Measurements from ENCODE around the gene NCMAP.
"Not testable (repeated sequence)": the region's sequence is repeated elsewhere in the genome, so short reads cannot be mapped to it uniquely, and the experiment has no call there.

Gene NCMAP

DNA sequence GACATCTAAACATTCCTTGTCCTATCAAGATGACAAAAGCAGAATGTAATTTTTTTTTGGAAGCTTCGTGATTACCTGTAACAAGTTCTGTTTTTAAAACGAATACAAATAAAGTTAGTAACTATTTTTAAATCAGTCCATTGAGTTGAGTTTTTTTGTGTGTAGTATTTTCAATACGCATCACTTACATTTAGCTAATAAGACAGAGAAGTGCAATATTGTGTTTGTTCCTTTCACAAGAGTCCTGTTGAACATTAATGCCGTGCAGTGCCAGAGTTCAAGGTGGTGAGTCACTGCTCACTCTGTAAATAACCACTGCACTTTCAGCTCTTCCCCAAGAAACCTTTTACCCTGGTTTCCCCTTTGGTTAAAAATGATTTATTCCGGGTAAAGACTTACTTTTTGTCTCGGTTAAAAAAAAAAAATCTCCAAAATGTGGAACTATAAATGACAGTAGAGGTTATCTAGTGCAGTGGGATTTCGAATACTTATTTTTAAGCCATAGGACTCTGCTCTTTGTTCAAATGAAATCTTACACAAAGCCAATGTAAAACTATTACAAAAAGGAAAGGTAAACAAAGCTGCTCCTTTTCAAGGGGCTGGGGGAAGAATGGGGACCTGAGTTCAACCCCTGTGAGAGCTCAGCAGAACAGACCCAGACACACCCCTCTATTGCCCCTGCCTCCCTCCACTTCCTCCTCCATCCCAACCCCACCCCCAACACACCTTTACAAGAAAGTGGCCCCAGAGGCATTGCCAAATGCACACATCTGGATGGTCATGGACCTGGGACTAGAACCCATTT is 14.8 kb upstream of the NCMAP start:
- intact Hi-C loops (cut with DNase I) = no loop called here
- no peak for DNase-seq

GRCh38 chr1:24541711-24542346 is 14.1 kb upstream of the NCMAP start:
- peak in 3 of 10 donors; percentile 54 to 87 (median 58) for DNase-seq
- intact Hi-C loops (cut with DNase I) = loop anchor here (2.0 kb wide), 1 partner anchor 93 kb away; no protein-coding TSS in a partner anchor

DNA sequence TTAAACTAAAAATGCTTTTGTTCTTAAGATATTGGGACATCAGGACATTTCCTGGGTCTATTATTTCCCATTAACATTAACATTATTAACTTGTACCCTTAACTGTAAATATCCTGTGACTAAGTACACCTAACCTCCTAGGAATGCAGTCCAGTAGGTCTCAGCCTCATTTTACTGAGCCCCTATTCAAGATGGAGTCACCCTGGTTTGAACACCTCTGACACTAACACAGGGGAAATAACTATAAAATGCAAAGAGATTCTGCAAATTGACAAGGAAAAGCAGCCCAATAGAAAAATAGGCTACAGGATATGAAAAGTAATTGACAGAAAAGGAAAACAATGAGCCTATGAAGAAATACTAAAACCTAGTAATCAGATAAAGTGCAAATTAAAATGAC is 11.6 kb upstream of the NCMAP start:
- DNase-seq = no peak
- intact Hi-C loops (cut with DNase I) = no loop called here

- no peak for DNase-seq
- intact Hi-C loops (cut with DNase I) = no loop called here
These were observed 10.2 kb upstream of the NCMAP start for GRCh38 chr1:24545662-24546061.

DNA sequence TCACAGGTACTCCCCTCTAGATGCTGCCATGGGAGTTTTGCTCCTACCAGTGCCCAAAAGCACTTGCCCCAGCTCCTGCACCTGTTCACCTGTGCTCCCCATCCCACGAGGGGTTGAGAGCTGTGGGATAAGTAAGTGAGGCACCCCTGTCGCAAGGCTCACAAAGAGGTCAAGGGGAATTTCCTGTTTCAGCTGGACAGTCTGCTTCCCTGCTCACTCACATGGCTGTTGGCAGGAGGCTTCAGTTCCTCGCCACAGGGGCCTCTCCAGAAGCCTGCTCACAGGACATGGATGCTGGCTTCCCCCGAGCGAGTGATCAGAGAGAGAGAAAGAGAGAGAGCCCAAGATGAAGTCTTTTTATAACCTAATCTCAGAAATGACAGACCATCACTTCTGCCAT is 8.7 kb upstream of the NCMAP start:
- peak in 1 of 10 donors; percentile 28 for DNase-seq
- intact Hi-C loops (cut with DNase I) = no loop called here

- intact Hi-C loops (cut with DNase I) = no loop called here
- no peak for DNase-seq
These were observed 7.8 kb upstream of the NCMAP start for GRCh38 chr1:24548070-24548469.

DNA sequence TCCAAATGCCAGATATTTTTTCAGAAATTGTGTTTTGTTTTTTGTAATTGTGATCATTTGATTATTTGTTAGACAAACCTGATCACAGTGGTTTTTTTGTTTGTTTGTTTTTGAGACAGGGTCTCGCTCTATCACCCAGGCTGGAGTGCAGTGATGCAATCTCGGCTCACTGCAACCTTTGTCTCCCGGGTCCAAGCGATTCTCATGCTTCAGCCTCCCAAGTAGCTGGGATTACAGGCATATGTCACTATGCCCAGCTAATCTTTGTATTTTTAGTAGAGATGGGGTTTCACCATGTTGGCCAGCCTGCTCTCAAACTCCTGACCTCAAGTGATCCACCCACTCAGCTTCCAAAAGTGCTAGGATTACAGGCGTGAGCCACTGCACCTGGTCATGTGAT is 6.7 kb upstream of the NCMAP start:
- DNase-seq; intact Hi-C loops (cut with DNase I): not testable (repeated sequence)

DNA sequence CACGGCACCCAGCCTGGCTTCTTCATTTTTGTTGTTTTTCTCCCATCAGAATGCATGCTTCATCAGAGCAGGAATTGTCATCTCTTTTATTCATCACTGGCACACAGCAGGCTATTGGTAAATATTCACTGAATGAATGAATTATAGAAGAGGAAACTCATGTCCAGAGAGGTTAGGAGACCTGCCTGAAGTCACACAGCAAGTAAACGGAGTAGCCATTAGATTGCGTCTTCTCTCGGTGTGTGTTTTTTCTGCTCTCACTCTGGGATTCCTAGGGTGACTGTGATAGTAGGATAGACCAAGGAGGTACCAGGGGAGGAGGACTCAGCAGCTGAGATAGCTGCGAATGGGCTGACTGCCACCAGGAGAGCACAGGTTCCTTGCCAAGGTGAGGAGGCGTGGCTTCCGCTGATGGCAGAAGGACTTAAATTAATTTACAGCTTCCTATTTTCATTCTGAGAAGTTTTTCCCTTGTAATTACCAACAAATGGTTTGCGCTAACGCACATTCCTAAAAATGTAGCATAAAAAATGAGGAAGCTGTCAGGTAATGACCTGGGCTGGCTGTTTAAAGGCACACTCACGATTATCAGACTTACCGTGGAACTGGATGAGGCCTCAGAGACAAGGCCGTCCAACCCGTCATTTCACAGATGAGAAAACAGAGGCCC is 4.5 kb upstream of the NCMAP start:
- DNase-seq = peak in 1 of 10 donors; percentile 30

DNA sequence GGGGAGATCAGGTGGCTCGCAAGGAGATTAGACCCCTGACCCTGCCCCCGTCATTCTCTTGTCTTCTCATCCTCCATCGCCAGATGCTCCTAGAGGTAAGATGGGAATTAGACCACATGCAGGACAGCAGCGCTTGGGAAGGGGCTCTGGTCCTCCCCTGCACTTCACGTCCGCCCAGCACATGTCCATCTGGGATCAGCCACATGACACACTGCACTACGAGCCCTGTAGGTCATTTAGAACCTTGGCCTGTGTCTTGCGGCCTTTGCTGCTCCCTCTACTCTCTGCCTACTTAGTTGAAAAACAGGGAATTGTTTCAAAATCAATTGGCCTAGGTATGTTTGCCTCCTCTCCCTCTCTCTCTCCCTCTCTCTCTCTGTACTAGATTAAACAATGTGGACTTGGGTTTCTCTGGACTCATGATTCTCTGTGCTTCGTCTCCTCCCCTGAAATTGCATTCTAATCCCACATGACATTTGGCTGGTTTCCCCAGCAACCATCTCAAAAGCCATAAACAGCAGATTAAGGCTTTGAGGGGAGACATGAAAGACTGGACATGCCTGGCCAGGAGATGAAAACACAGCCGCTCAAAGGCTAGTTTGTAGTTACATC is 3.8 kb upstream of the NCMAP start:
- peak in 1 of 10 donors; percentile 57 for DNase-seq
- intact Hi-C loops (cut with DNase I) = no loop called here

More for the DNA sequence above, 4.5 kb upstream of the NCMAP start:
- intact Hi-C loops (cut with DNase I) = no loop called here

DNA sequence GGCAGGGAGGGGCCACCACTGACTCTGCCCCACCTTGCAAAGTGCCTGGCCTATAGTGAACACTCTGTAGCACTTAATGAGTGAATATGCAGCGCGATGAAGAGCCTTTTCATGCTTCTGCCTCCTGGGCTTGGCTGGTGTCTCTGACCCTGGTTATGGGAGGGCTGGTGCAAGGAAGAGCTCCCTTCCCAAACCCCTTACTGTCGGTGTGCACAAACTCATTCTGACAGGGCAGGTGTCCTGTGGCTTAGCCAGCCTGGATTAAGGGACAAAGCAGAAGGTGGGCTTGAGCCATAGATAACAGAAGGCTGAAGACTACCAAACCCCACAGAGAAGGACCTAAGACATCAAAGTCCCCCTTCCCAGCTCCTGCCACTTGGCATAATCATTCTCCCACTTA is 2.0 kb upstream of the NCMAP start:
- intact Hi-C loops (cut with DNase I) = no loop called here
- peak in 1 of 10 donors; percentile 26 for DNase-seq

DNA sequence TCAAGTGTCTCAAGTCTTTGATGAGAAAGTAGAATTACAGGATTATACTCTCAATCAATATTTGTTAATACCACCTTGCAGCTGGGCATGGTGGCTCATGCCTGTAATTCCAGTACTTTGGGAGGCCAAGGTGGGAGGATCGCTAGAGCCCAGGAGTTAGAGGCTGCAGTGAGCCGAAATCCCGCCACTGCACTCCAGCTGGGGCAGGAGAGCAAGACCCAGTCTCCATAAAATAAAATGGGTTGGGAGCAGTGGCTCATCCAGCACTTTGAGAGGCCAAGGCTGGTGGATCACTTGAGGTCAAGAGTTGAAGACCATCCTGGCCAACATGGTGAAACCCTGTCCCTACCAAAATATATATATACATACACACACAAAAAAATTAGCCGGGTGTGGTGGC is 1.2 kb upstream of the NCMAP start:
- intact Hi-C loops (cut with DNase I) = no loop called here
- DNase-seq = peak in 1 of 10 donors; percentile 13

GRCh38 chr1:24556414-24556795 is 518 bp downstream of the NCMAP start:
- intact Hi-C loops (cut with DNase I) = no loop called here
- DNase-seq = no peak

DNA sequence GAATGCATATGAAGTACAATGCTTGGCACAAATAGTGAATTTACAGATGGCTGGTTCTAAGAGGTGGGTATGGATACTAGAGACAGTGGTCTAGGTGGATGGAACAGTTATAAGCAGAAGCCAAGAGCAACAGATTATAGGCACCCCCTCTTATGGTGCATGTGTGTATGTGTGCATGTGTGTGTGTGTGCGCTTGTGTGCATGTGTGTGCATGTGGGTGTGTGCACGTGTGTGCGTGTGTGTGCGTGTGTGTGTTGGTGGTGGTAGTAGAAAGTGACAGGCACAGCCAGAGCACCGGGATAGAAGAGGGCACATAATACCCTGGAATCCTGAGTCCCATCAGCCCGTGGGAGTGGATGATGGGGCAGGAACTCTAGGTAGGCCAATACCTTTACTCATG is 1.3 kb downstream of the NCMAP start:
- intact Hi-C loops (cut with DNase I) = no loop called here
- peak in 1 of 10 donors; percentile 47 for DNase-seq

DNA sequence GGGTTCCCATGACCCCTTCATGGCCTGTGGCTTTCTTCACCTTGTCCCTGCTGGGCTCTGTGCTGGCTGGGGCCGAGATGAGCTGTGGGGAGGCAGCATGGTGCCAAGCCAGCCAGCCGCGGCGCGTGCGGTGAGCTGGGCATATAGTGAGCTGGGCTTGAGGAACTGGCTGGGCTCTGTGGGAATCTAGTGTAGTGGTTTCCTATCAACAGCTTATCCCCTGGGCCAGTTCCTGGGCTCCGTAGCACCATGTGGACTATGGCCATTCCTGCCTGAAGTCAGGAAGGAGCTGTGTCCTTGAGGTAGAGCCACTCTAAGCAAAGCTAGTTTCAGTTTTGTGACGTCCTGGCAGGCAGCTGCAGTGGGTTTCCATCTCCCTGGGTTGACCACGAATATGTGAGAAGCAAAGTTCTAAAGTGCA is 1.8 kb downstream of the NCMAP start:
- intact Hi-C loops (cut with DNase I) = no loop called here
- peak in 1 of 10 donors; percentile 77 for DNase-seq

- intact Hi-C loops (cut with DNase I) = no loop called here
- DNase-seq = peak in 1 of 10 donors; percentile 42
These were observed 2.6 kb downstream of the NCMAP start for GRCh38 chr1:24558455-24558854.

GRCh38 chr1:24558902-24559791 is 3.3 kb downstream of the NCMAP start:
- intact Hi-C loops (cut with DNase I) = no loop called here
- peak; percentile 16 to 91 (median 54) for DNase-seq

DNA sequence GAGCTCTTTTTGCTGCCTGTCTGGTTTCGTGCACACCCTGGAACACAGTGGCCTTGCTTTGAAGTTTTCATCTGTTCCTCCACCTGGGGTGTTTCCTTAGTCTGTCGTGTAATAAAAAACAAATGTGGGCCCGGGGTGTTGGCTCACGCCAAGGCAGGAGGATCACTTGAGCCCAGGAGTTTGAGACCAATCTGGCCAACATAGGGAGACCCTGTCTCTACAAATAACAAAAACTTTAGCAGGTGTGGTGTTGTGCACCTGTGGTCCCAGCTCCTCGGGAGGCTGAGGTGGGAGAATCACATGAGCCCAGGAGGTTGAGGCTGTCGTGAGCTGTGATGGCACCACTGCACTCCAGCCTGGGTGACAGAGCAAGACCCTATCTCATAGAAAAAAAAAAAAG is 4.5 kb downstream of the NCMAP start:
- DNase-seq = peak in 1 of 10 donors; percentile 47
- intact Hi-C loops (cut with DNase I) = no loop called here

DNA sequence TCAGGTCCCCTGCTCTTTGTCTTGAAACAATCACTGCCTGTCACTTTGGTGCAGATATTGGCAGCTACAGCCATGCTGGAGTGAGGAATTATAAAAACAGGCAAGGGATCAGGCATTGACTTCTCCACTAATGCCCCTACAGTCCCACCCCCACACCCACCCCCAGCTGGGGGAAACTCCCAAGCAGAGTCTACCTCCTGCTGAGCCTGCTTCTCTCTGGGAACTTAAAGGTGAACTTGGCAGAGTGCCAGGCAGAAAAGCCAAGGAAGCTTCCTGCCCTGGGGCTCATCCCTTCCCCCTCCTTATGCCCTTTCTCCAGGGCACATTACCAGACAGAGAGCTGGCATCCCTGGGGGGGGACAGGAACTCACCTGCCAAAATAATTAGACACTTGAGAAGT is 6.7 kb downstream of the NCMAP start:
- DNase-seq = peak in 1 of 10 donors; percentile 4
- intact Hi-C loops (cut with DNase I) = no loop called here

GRCh38 chr1:24564695-24565094 is 8.8 kb downstream of the NCMAP start:
- intact Hi-C loops (cut with DNase I) = no loop called here
- DNase-seq = no peak

Data from posterior cingulate gyrus (tissue), 11 donors.